GM19452 (cell line): Measurements from ENCODE around the gene PTP4A2.
"Not testable (repeated sequence)": the region's sequence is repeated elsewhere in the genome, so short reads cannot be mapped to it uniquely, and the experiment has no call there.

Experiments
- ATAC-seq: cut with Tn5 transposase; IDR thresholded peaks from one replicate; pipeline ENCODE4 v1.9.1; 2021; ENCODE audit not compliant: unreplicated experiment

Gene PTP4A2

DNA sequence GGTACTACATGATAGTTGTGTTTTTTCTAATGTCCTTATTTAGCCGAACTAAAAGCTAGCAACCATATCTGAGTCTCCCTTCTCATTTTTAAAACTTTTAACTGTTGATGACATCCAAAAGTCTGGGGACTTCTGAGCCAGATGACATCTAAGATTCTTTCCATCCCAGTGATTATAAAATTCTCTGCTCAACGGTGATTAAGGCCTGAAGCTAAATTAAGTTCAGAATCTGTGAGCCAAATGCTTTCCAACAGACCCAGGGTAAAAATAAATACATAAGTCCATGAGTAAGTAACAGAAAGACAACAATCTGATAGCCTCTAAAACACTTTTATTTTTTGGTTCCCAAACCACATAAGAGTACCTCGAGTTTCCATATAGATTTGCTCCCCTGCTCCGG lies 13.1 kb upstream of the PTP4A2 start:
- no peak for ATAC-seq

DNA sequence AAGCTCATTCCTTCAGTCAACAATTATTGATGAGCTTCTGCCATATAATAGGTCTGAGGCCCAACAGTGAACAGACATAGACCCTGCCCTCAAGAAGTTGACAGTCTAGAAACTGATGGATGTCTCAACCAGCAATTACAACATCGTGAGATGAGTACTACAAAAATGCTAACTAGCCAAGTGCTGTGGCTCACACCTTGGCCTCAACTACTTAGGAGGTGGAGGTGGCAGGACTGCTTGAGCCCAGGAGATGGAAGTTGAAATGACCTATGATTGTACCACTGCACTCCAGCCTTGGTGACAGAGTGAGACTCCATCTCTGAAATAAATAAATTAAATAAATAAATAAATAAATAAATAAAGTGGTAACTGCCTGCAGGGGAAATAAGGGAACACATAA lies 11.7 kb upstream of the PTP4A2 start:
- no peak for ATAC-seq

GRCh38 chr1:31945677-31946076 lies 7.5 kb upstream of the PTP4A2 start:
- not testable (repeated sequence) for ATAC-seq

DNA sequence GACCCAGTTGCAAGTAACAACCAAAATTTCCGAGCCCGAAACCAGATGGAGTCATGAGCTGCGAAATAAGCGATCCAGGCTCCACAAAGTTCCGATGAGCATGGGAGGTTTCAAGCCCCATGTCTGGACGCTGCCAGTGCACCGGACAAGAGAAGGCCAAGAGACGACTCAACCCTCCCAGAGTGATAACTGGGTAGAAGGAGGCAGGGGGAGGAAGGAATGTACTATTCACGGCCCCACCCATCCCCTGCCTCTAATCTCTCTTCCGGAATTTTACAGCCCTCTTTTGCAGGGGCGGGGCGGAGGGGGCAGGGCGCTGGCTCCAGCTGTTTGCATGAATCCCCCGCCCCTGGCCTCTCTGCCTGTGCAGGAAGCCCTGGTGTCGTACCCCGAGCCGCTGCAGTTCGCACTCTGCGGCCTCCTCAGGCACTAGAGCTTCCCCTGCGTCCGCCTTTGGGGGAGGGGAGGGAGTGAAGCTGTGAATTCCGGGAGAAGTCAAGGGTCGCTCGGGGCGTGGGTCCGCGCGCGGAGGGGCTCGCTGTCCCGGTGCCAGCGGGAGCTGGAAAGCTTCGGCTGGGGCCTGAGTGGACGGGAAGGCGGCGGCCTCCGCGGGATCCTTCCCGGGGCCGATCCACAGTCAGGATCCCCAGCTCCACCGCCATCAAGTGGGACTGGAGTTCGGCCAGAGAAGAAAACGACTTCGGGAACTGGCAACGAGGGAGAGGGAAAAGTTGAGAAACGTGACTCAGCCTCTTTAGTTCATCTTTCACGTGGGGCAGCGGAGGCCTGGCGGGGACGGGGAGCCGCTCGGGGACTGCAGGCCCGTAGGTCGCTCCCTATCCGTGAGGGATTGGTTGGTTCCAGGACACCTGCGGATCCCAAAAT lies 6.3 kb upstream of the PTP4A2 start:
- peak; percentile 37 for ATAC-seq

- ATAC-seq = no peak
These were observed 5.5 kb upstream of the PTP4A2 start for GRCh38 chr1:31943546-31944184.

DNA sequence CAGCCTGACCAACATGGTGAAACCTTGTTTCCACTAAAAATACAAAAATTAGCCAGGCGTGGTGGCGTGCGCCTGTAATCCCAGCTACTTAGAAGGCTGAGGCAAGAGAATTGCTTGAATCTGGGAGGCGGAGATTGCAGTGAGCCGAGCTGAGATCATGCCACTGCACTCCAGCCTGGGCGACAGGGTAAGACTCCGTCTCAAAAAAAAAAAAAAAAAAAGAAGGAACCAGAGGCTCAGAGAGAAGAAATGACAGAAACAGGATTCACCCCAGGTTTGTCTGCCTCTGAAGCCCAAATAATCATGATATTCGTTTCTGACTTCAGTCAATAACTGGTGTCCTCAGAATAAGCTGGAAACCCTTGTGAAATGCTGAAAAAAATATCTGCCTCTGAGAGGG lies 3.9 kb upstream of the PTP4A2 start:
- not testable (repeated sequence) for ATAC-seq

DNA sequence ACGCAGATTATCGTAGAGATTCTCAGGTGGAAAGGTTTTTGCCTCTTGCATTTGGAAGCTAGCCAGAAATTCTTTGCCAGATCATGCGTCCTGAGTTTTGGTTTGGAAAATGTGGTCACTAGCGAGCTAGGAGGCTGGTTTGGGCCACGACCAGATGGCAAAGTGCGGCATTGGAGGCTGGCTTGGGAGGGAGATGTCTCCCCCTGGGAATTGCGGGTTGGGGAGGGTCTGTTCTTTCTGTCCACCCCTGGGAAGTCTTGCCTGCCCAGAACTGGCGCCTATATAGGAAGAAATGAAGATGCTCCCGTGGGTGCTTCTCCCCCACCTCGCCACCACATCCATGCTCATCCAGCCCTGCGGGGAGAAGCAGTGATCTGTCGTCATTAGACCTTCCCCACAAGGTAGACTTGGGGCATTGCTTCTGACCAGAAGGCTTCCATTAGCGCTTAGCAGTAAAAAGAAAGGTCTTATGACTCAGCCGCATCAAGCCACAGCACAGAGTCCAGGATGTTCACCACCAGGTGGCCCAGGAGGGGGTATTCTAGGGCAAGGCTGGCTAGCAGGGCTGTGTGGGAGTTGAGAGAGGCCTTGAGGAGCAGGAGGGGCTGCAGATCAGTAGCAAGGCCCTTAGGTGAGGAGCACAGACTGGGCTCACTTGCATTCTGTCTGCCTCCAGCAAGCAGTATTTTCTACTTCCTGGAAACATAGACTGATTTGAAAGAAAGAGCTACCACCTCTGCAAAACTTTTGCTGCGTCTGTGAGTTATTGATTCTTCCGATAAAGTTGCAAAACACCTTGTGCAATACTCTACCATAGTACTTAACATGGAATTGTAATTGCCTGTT lies 1.5 kb upstream of the PTP4A2 start:
- peak; percentile 31 for ATAC-seq

- peak; percentile 28 for ATAC-seq
These were observed 626 bp downstream of the PTP4A2 start for GRCh38 chr1:31937300-31938183.

DNA sequence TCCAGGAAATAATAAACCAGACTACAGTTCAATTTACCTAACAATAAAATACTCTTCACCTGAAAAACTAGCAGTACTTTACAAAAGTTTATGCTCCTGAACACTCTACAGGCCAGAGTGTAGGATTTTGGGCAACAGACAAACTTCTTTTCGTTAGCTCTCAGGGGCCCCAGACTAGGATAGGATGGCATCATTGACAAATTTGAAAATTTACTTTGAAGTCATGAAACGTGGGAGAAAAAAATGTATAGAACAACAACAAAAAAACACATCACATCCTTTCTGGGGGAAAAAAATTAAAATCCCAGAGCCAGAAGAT lies 1.2 kb downstream of the PTP4A2 start:
- no peak for ATAC-seq

- no peak for ATAC-seq
These were observed 1.7 kb downstream of the PTP4A2 start for GRCh38 chr1:31936278-31936980.

GRCh38 chr1:31934706-31935629 lies 3.2 kb downstream of the PTP4A2 start:
- ATAC-seq = no peak

DNA sequence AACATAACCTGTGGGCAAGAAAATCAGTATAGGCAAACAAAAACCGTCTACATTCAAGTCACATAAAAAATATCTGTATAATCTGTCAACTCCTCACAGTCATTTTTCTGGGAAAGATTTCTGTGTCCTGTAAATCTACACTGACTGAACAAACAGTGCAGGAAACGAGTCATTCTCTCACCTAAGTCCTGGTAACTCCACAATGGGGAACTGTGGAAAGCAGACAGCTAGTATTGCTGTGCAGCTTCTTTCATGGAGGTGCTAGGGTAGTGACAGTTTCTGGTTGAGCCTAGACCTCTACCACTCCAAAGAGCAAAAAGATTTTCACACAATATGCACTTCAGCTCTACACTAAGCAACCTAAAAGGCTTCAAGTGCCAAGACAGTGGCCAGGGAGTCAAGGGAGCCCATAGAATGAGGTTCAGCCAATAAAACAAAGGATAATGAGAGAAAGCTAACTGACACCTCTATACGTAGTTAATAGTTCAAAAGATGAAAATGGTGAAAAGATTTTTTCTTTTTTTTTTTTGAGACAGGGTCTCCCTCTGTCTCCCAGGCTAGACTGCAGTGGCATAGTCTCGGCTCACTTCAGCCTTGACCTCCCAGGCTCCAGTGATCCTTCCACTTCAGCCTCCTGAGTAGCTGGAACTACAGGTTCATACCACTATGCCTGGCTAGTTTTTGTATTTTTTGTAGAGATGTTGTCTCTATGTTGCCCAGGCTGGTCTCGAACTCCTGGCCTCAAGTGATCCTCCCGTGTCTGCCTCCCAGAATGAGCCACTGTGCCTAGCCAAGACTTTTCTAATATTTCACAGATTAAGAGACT lies 5.5 kb downstream of the PTP4A2 start:
- no peak for ATAC-seq

- ATAC-seq = no peak
These were observed 6.5 kb downstream of the PTP4A2 start for GRCh38 chr1:31931593-31932225.

DNA sequence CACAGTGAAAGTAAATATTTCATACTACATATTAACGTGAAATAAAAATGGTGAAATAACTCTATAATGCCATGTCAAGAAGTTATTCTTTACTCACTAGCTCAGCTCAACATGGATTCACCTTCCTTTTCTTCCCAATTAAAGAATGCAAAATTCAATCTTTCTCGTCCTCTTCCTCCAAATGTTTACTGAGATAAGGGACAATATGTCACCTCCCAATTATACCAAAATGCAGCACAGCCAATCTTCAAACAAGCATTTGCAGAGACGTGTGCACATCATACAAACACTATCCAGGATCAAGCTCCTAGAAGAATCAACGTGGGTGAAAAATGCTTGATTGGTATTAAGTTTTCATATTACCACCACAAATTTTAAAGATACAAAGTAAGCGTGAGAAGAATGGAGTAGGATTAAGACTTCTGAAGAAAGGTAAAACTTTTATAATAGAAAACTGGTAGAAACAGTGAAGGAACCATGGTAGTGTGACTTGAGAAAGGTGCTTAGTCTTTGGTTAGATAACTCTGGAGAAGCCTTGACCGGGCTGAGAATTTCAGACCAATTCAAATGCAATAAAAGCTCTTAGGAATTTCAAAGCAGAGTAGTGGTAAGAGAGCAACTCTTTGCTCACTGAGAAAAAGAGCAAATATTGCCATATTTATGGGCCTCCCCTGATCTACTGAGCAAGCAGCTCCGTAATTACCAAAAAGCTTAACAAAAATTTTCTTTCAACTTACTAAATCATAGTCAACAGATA lies 7.2 kb downstream of the PTP4A2 start:
- ATAC-seq = no peak

- ATAC-seq = no peak
These were observed 10.5 kb downstream of the PTP4A2 start for GRCh38 chr1:31927661-31927980.

- ATAC-seq = no peak
These were observed 11.1 kb downstream of the PTP4A2 start for GRCh38 chr1:31926853-31927660.
